ENCODE measurements around the gene DACT3.

DACT3 gene

DNA sequence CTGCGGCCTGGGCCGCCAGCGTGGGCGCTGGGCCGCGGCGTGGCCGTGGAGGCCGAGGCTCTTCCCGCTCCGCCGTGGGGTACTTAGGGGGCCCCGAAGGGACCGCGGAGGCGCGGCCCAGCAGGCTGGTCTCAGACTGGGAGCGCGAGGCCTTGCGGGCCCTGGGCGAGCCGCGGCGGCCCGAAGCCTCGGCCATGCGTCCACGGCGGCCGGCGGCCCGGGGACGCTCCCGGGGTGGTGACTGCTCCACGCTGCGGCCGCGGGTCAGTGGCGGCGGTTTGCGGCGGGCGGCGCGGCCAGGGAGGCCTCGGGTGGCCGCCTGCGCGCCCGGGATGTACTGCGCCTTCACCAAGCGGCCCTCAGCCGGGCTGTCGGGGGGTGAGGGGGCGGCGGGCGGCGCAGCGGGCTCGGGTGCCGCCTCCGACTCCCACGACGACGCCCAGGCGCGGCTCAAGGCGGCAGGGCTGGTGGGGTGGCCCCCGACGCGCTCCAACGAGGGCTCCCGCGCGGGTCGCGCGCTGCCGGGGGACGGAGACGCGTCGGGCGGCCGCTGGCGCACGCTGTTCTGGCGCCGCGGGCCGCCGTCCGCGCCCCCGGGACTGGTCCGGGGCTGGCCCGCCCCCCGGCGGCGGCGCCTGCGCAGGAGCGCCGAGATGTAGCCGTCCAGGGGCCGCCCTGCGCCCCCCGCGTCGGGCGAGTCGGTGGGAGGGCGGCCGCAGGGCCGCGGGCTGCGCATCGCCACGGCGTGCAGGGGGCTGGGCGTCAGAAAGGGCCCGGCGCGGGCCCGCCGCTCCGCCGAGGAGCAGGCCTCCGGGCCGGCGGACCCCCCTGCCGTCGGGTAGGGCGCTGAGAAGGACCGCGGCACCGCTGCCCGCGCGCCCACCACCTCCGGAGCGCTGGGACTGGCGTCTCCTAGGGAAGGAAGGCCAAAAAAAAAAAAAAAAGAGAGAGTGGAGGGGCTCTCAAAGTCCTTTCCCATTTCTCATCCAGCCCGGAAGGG lies 11.7 kb downstream of the DACT3 start:
- Histone ChIP-seq H3F3A (ENCODE audit: low read depth) (no peaks in the 10 kb centered on the region), H3K79me2 (ENCODE audit: insufficient read depth, low read length) (no peaks in the 10 kb centered on the region), H3K4me3 (ENCODE audit: low read length, poor library complexity, severe bottlenecking) (no peak overlapping the region), H3K36me3 (ENCODE audit: insufficient read depth, low read length) (no peaks in the 10 kb centered on the region), H4K20me1 (ENCODE audit: insufficient read depth, low read length, poor library complexity, severe bottlenecking) (no peaks in the 10 kb centered on the region), H3K27me3 (ENCODE audit: insufficient read depth, low read length, poor library complexity, severe bottlenecking) (no peaks in the 10 kb centered on the region), H3K4me2 (ENCODE audit: low read depth, low read length, poor library complexity, severe bottlenecking) (no peak overlapping the region), H3K4me1 (ENCODE audit: insufficient read depth, low read length, poor library complexity, severe bottlenecking) (no peaks in the 10 kb centered on the region), H3K9me2 (replicated peaks; ENCODE audit: low read depth, low read length) (no peaks in the 10 kb centered on the region), H2AFZ (ENCODE audit: low read length) (no peak overlapping the region), H3K9ac (ENCODE audit: low read depth, low read length, poor library complexity, severe bottlenecking) (no peak overlapping the region), H3K9me3 (ENCODE audit: insufficient read depth, low read depth, low read length) (no peaks in the 10 kb centered on the region)
- TF ChIP-seq, protein P1, sequence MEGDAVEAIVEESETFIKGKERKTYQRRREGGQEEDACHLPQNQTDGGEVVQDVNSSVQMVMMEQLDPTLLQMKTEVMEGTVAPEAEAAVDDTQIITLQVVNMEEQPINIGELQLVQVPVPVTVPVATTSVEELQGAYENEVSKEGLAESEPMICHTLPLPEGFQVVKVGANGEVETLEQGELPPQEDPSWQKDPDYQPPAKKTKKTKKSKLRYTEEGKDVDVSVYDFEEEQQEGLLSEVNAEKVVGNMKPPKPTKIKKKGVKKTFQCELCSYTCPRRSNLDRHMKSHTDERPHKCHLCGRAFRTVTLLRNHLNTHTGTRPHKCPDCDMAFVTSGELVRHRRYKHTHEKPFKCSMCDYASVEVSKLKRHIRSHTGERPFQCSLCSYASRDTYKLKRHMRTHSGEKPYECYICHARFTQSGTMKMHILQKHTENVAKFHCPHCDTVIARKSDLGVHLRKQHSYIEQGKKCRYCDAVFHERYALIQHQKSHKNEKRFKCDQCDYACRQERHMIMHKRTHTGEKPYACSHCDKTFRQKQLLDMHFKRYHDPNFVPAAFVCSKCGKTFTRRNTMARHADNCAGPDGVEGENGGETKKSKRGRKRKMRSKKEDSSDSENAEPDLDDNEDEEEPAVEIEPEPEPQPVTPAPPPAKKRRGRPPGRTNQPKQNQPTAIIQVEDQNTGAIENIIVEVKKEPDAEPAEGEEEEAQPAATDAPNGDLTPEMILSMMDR (conservative IDR thresholded peaks at IDR 0.05; ENCODE audit: low read length): no peak
- TF ChIP-seq EZH2phosphoT487 (IDR thresholded peaks at IDR 0.05; ENCODE audit: borderline replicate concordance): no peak

DNA sequence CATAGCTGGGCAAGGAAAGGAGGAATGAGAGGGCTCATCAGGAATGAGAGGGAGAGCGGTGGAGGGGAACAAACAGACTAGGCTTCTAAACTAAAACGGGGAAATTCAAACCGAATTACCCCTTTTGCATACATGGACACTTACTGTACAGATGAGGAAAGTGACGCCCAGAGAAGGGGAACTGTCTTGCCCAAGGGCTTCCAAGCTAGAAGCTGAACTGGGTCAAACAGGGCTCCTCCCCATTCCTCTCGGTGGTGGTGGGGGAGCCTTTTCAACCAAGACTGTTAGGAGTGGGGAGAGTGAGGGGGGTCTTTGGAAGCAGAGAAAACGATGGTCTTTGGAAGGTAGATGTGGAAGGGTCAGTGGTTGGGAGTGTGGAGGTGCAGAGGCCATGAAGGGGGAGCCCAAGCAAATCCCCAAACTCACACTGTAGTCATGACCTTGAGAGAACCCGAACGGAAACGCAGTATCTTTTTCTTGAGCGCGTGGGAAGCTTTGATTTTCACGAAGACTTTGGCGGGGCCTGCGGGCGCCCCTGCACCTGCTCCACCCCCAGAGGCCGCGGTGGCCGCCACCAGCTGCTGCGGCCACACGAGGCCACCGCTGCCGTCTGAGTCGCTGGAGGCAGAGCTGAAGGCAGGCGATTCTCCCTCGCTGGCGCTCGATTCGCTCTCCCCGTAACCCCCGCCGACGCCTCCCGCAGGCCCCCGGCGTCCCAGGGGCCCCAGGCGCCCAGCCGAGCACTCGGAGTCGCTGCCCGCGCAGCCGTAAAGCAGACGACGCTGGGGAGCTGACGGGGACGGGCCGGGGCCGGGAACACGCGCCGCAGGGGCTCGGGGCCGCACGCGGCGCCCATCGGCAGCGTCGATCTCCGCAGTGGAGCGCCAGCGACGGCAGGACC lies 12.7 kb downstream of the DACT3 start:
- Histone ChIP-seq H3K4me2 (ENCODE audit: low read depth, low read length, poor library complexity, severe bottlenecking) (no peak overlapping the region), H3K27me3 (ENCODE audit: insufficient read depth, low read length, poor library complexity, severe bottlenecking) (no peaks in the 10 kb centered on the region), H3K9me2 (replicated peaks; ENCODE audit: low read depth, low read length) (no peaks in the 10 kb centered on the region), H3K9me3 (ENCODE audit: insufficient read depth, low read depth, low read length) (no peaks in the 10 kb centered on the region), H3K4me3 (ENCODE audit: low read length, poor library complexity, severe bottlenecking) (no peak overlapping the region), H3K79me2 (ENCODE audit: insufficient read depth, low read length) (no peaks in the 10 kb centered on the region), H4K20me1 (ENCODE audit: insufficient read depth, low read length, poor library complexity, severe bottlenecking) (no peaks in the 10 kb centered on the region), H3K36me3 (ENCODE audit: insufficient read depth, low read length) (no peaks in the 10 kb centered on the region), H2AFZ (ENCODE audit: low read length) (no peak overlapping the region), H3K9ac (ENCODE audit: low read depth, low read length, poor library complexity, severe bottlenecking) (no peak overlapping the region), H3K4me1 (ENCODE audit: insufficient read depth, low read length, poor library complexity, severe bottlenecking) (no peaks in the 10 kb centered on the region), H3F3A (ENCODE audit: low read depth) (no peaks in the 10 kb centered on the region)
- TF ChIP-seq, protein P1 (conservative IDR thresholded peaks at IDR 0.05; ENCODE audit: low read length): no peak
- no peak for TF ChIP-seq EZH2phosphoT487 (IDR thresholded peaks at IDR 0.05; ENCODE audit: borderline replicate concordance)

DNA sequence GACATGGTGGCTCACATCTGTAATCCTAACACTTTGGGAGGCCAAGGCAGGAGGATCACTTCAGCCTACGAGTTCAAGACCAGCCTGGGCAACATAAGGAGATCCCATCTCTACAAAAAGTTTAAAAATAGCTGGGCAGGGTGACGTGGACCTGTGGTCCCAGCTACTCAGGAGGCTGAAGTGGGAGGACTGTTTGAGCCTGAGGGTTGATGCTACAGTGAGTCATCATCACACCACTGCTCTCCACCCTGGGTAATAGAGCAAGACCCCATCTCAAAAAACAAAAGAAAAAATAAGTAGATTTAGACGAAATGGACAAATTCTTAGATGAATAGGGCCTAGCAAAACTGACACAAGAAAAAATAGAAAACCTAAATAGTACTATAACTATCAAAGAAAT lies 14.6 kb downstream of the DACT3 start:
- no peaks in the 10 kb centered on the region for H3K9me3 ChIP-seq (ENCODE audit: insufficient read depth, low read depth, low read length)
- H3K4me3 ChIP-seq (ENCODE audit: low read length, poor library complexity, severe bottlenecking): no peak overlapping the region
- no peaks in the 10 kb centered on the region for H3K36me3 ChIP-seq (ENCODE audit: insufficient read depth, low read length)
- no peaks in the 10 kb centered on the region for H3K79me2 ChIP-seq (ENCODE audit: insufficient read depth, low read length)
- H3F3A ChIP-seq (ENCODE audit: low read depth): no peaks in the 10 kb centered on the region
- no peaks in the 10 kb centered on the region for H3K9me2 ChIP-seq (replicated peaks; ENCODE audit: low read depth, low read length)
- H3K9ac ChIP-seq (ENCODE audit: low read depth, low read length, poor library complexity, severe bottlenecking): no peak overlapping the region
- H4K20me1 ChIP-seq (ENCODE audit: insufficient read depth, low read length, poor library complexity, severe bottlenecking): no peaks in the 10 kb centered on the region
- no peak overlapping the region for H3K4me2 ChIP-seq (ENCODE audit: low read depth, low read length, poor library complexity, severe bottlenecking)
- no peaks in the 10 kb centered on the region for H3K4me1 ChIP-seq (ENCODE audit: insufficient read depth, low read length, poor library complexity, severe bottlenecking)
- no peak overlapping the region for H2AFZ ChIP-seq (ENCODE audit: low read length)
- no peak for TF ChIP-seq EZH2phosphoT487 (IDR thresholded peaks at IDR 0.05; ENCODE audit: borderline replicate concordance)
- TF ChIP-seq, protein P1 (conservative IDR thresholded peaks at IDR 0.05; ENCODE audit: low read length): no peak
- H3K27me3 ChIP-seq (ENCODE audit: insufficient read depth, low read length, poor library complexity, severe bottlenecking): no peaks in the 10 kb centered on the region

All from Loucy (cell line).